SJSA1 (cell line): Measurements from ENCODE around the gene NXT1. TPM values are rescaled to one million over a fixed set of nuclear protein-coding genes. Genes with fewer than 3 reads are reported as not detected.

Experiments used
- DNase-seq, 2 experiments: peaks; one replicate each; pipeline ENCODE4 v3.0.0-alpha.2; 2015 to 2020; ENCODE audit warnings: low spot score in 2 of 2, low read depth in 1 of 2
- H3K27ac ChIP-seq: fragments of 250-450 bp; sonication (Bioruptor Pico); 2 replicates; pipeline ENCODE4 v1.5.1; 2020; ENCODE audit warnings: mild to moderate bottlenecking, moderate library complexity
- H3K27me3 ChIP-seq: fragments of 250-450 bp; sonication (Bioruptor Pico); replicated peaks from 2 replicates; pipeline ENCODE4 v1.5.1; 2020; ENCODE audit warnings: mild to moderate bottlenecking, moderate library complexity
- H3K36me3 ChIP-seq: fragments of 250-450 bp; sonication (Bioruptor Pico); 2 replicates; pipeline ENCODE4 v1.5.1; 2020; ENCODE audit warnings: mild to moderate bottlenecking
- H3K4me1 ChIP-seq: fragments of 250-450 bp; sonication (Bioruptor Pico); replicated peaks from 2 replicates; pipeline ENCODE4 v1.6.1; 2021; ENCODE audit warnings: mild to moderate bottlenecking
- H3K4me3 ChIP-seq: fragments of 250-450 bp; sonication (Bioruptor Pico); 2 replicates; pipeline ENCODE4 v1.5.1; 2020; ENCODE audit warnings: mild to moderate bottlenecking
- H3K9me3 ChIP-seq: fragments of 250-450 bp; sonication (Bioruptor Pico); replicated peaks from 2 replicates; pipeline ENCODE4 v1.5.1; 2020; ENCODE audit warnings: mild to moderate bottlenecking
- total RNA-seq: library from RNA; depleted of rRNA; stranded (reverse); fragments of >200 nt; shearing (Covaris generic); gene quantifications from 2 replicates; pipeline ENCODE4 v1.2.3, GENCODE V29; 2014

NXT1 gene
- total RNA-seq, 1 experiment from 2014 or later: 76.0 TPM

GRCh38 chr20:23315099-23315498 lies 35.5 kb upstream of the NXT1 start:
- Histone ChIP-seq H3K9me3 (no peaks in the 10 kb centered on the region), H3K36me3 (no peaks in the 10 kb centered on the region), H3K27ac (no peak overlapping the region), H3K4me3 (no peak overlapping the region), H3K27me3 (no peaks in the 10 kb centered on the region), H3K4me1 (peaks cover 54% of the 10 kb centered on the region)
- DNase-seq: no peak

- no peaks in the 10 kb centered on the region for H3K36me3 ChIP-seq
- H3K27ac ChIP-seq: peak overlapping the region; percentile 95
- H3K27me3 ChIP-seq: no peaks in the 10 kb centered on the region
- peaks cover 60% of the 10 kb centered on the region for H3K4me1 ChIP-seq
- no peaks in the 10 kb centered on the region for H3K9me3 ChIP-seq
- DNase-seq: no peak
- no peak overlapping the region for H3K4me3 ChIP-seq
Measured at GRCh38 chr20:23316626-23317025, 34.0 kb upstream of the NXT1 start.

GRCh38 chr20:23317081-23317480 lies 33.5 kb upstream of the NXT1 start:
- H3K9me3 ChIP-seq: no peaks in the 10 kb centered on the region
- H3K36me3 ChIP-seq: no peaks in the 10 kb centered on the region
- H3K27ac ChIP-seq: peak overlapping the region; percentile 95
- no peaks in the 10 kb centered on the region for H3K27me3 ChIP-seq
- peak; percentile 96 to 97 for DNase-seq
- H3K4me3 ChIP-seq: no peak overlapping the region
- H3K4me1 ChIP-seq: peaks cover 60% of the 10 kb centered on the region

- Histone ChIP-seq H3K4me1 (peaks cover 60% of the 10 kb centered on the region), H3K36me3 (no peaks in the 10 kb centered on the region), H3K27me3 (no peaks in the 10 kb centered on the region), H3K27ac (peak overlapping the region; percentile 95), H3K9me3 (no peaks in the 10 kb centered on the region), H3K4me3 (no peak overlapping the region)
- peak; percentile 65 to 87 for DNase-seq
Measured at GRCh38 chr20:23318347-23318746, 32.2 kb upstream of the NXT1 start.

GRCh38 chr20:23320317-23320716 lies 30.3 kb upstream of the NXT1 start:
- H3K27ac ChIP-seq: no peak overlapping the region
- no peak overlapping the region for H3K4me3 ChIP-seq
- DNase-seq: no peak
- peaks cover 49% of the 10 kb centered on the region for H3K4me1 ChIP-seq
- no peaks in the 10 kb centered on the region for H3K36me3 ChIP-seq
- no peaks in the 10 kb centered on the region for H3K9me3 ChIP-seq
- no peaks in the 10 kb centered on the region for H3K27me3 ChIP-seq

GRCh38 chr20:23325107-23325506 lies 25.5 kb upstream of the NXT1 start:
- Histone ChIP-seq H3K4me3 (no peak overlapping the region), H3K4me1 (peaks cover 6% of the 10 kb centered on the region; the same call in 1 of the 2 replicates), H3K27ac (no peak overlapping the region), H3K36me3 (no peaks in the 10 kb centered on the region), H3K27me3 (no peaks in the 10 kb centered on the region), H3K9me3 (no peaks in the 10 kb centered on the region; the same call in 1 of the 2 replicates)
- no peak for DNase-seq

GRCh38 chr20:23326774-23327173 lies 23.8 kb upstream of the NXT1 start:
- Histone ChIP-seq H3K4me3 (no peak overlapping the region), H3K27me3 (no peaks in the 10 kb centered on the region), H3K27ac (no peak overlapping the region), H3K4me1 (peaks cover 5% of the 10 kb centered on the region), H3K36me3 (no peaks in the 10 kb centered on the region), H3K9me3 (no peaks in the 10 kb centered on the region; the same call in 1 of the 2 replicates)
- DNase-seq: no peak

GRCh38 chr20:23327617-23328333 lies 22.8 kb upstream of the NXT1 start:
- no peaks in the 10 kb centered on the region for H3K27me3 ChIP-seq
- H3K4me1 ChIP-seq: peaks cover 10% of the 10 kb centered on the region
- no peak overlapping the region for H3K4me3 ChIP-seq
- no peaks in the 10 kb centered on the region; the same call in 1 of the 2 replicates for H3K9me3 ChIP-seq
- no peaks in the 10 kb centered on the region for H3K36me3 ChIP-seq
- DNase-seq: no peak
- no peak overlapping the region for H3K27ac ChIP-seq

- Histone ChIP-seq H3K9me3 (no peaks in the 10 kb centered on the region; the same call in 1 of the 2 replicates), H3K4me3 (no peak overlapping the region), H3K4me1 (peaks cover 22% of the 10 kb centered on the region), H3K36me3 (no peaks in the 10 kb centered on the region), H3K27ac (no peak overlapping the region), H3K27me3 (no peaks in the 10 kb centered on the region)
- no peak for DNase-seq
Measured at GRCh38 chr20:23331450-23332350, 18.9 kb upstream of the NXT1 start.

GRCh38 chr20:23332467-23332866 lies 18.1 kb upstream of the NXT1 start:
- no peak overlapping the region for H3K27ac ChIP-seq
- H3K4me3 ChIP-seq: no peak overlapping the region
- no peaks in the 10 kb centered on the region for H3K36me3 ChIP-seq
- no peaks in the 10 kb centered on the region for H3K27me3 ChIP-seq
- DNase-seq: no peak
- peaks cover 29% of the 10 kb centered on the region for H3K4me1 ChIP-seq
- no peaks in the 10 kb centered on the region; the same call in 1 of the 2 replicates for H3K9me3 ChIP-seq

GRCh38 chr20:23334111-23334510 lies 16.5 kb upstream of the NXT1 start:
- Histone ChIP-seq H3K4me3 (no peak overlapping the region), H3K36me3 (no peaks in the 10 kb centered on the region), H3K9me3 (no peaks in the 10 kb centered on the region; the same call in 1 of the 2 replicates), H3K27ac (no peak overlapping the region; the same call in 1 of the 2 replicates), H3K4me1 (peaks cover 42% of the 10 kb centered on the region), H3K27me3 (no peaks in the 10 kb centered on the region)
- DNase-seq: no peak

GRCh38 chr20:23335521-23335920 lies 15.1 kb upstream of the NXT1 start:
- Histone ChIP-seq H3K4me3 (no peak overlapping the region), H3K4me1 (peaks cover 49% of the 10 kb centered on the region), H3K27me3 (no peaks in the 10 kb centered on the region), H3K9me3 (no peaks in the 10 kb centered on the region), H3K36me3 (no peaks in the 10 kb centered on the region), H3K27ac (no peak overlapping the region)
- DNase-seq: no peak

- no peak for DNase-seq
- Histone ChIP-seq H3K36me3 (no peaks in the 10 kb centered on the region), H3K4me1 (peaks cover 49% of the 10 kb centered on the region), H3K4me3 (no peak overlapping the region), H3K27me3 (no peaks in the 10 kb centered on the region), H3K27ac (no peak overlapping the region), H3K9me3 (no peaks in the 10 kb centered on the region)
Measured at GRCh38 chr20:23336476-23336875, 14.1 kb upstream of the NXT1 start.

GRCh38 chr20:23337312-23337711 lies 13.3 kb upstream of the NXT1 start:
- no peaks in the 10 kb centered on the region for H3K9me3 ChIP-seq
- no peak overlapping the region for H3K27ac ChIP-seq
- H3K27me3 ChIP-seq: no peaks in the 10 kb centered on the region
- no peak for DNase-seq
- H3K4me1 ChIP-seq: peaks cover 42% of the 10 kb centered on the region
- no peaks in the 10 kb centered on the region for H3K36me3 ChIP-seq
- H3K4me3 ChIP-seq: no peak overlapping the region
